GM21526 (cell line): ENCODE measurements around the gene ADGRG3.

Experiments
- ATAC-seq: cut with Tn5 transposase; IDR thresholded peaks from one replicate; pipeline ENCODE4 v1.9.1; 2021; ENCODE audit warnings: moderate library complexity; ENCODE audit not compliant: unreplicated experiment, low FRiP score

The ADGRG3 gene

DNA sequence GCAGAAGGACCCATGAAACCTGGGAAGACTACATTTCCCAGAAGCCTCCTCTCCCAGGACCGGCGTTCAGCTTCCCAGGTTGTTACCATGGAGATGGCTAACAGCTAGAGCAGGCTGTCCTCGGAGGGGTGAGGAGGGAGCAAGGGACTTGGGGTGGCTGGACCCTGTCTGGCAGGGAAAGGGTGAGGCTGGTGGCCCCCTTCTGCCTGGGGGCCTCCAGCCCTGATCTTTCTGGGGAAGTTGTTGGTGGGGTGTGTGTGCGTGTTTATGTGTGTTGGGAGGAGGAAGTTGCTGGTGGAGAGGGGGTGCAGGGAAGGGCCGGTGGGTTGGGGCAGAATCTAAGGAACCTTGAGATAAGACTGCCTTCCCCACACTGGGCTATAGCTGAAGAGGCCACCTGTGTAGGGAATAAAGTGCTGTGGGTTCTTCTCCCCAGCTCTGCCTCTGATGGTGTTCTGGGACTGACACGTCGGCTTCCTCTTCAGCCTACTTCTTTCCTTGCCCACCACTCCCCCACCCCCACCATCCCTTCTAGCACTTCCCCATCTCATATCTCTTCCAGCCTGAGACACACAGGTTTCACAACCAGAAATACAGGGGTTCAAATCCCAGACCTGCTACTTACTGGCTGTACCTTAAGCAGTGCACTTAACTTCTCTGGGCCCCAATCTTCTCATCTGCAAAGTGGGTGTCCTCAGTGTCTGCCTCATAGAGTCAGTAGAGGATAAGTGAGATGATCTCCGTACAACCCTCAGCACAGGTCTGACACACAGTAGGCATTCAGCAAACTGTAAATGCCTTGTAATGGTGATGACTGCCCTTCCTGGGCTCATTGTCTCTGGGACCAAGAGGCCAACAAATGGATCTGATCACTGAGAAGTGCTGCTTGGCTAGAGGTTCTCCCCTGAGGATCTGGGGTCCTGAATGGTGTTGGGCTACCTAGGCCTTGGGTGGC lies 26.9 kb downstream of the ADGRG3 start, which contains the start of gene DRC7:
Gene DRC7 (plus strand): TSS at position 82 of the 955 bp plus-strand sequence. CDS start 3,144 bp downstream, outside the sequence.
- ATAC-seq, result no peak

GRCh38 chr16:57695680-57696069 lies 27.6 kb downstream of the ADGRG3 start:
- no peak for ATAC-seq

GRCh38 chr16:57696240-57696639 lies 28.1 kb downstream of the ADGRG3 start:
- ATAC-seq, result no peak

- ATAC-seq, result no peak
Observed at GRCh38 chr16:57697896-57698537, 29.9 kb downstream of the ADGRG3 start.

DNA sequence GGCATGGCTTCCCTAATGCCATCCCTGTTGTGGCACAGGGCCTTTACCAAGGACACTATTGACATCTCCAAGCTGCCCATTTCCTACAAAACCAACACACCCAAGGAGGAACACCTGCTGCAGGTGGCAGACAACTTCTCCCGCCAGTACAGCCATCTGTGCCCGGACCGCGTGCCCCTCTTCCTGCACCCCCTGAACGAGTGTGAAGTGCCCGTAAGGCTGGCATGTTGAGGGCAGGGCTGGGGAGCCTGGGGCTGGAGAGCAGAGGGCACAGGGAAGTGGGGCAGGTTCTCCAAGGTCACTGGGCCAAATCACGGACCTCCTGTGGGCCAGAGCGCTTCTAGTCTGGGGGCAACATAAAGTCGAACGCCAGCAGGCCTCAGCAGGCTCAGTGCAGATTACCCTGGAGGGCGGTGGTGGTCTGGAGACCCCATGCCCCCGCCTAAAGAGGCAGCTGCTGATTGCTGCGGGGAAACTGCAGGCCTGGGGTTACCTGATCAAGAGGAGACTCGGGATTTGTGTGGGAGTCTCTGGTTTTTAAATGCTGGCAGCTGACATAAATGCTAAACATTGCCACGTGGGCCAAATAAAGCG lies 30.8 kb downstream of the ADGRG3 start:
- no peak for ATAC-seq

DNA sequence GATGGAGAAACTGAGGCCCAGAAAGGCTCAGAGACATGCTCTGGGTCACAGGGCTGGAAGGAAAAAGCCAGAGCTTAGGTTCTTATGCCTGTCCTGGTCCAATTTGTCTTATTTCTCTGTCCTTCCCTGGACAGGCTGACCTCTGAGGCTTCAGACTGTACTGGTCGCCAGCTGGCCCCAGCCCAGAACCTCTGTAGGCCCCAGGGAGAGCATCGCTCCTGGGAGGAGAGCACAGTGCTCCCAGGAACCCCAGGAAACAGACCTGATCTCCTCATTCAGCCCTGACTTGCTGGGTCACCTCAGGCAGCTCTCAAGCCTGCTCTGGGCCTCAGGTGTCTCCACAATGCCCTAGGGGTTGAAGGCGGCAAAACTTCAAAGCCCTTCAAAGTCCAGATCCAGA lies 31.4 kb downstream of the ADGRG3 start:
- no peak for ATAC-seq

GRCh38 chr16:57699899-57700298 lies 31.8 kb downstream of the ADGRG3 start:
- no peak for ATAC-seq

DNA sequence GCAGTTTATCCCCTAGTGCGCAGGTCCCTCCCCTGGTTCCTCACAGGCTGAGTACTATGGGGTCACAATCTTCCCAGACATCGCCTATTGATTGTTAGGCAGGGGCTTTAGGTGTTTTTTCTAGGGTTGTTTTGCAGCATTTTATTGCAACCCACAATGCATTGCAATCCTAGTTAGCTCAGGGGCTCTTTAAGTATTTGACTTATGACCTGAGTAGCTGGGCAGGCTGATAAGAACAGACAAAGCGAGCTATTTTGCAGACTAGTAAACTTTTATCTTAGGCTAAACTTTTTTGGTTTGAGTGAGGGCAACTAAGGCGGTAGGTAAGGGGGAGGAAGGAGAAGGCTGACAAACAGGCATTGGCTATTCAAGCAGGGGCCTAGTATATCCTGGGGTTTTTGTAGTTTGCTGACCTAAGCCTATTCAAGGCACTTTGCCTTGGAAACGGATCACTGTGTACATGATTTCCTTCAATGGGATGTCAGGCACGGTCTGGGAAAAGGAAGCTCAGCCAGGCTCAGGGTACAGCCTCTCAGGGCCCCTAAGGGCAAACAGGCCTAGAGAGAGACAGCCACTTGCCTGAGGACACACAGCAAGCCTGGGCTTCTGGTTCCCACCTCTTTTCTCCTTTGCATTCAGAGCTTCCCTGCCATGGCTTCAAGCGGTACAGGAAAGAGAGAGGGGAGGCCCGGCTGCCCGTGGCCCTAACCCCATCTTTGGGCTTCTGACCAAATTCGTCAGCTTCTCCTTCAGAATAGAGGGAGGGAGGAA lies 32.9 kb downstream of the ADGRG3 start:
- ATAC-seq, result no peak

GRCh38 chr16:57701759-57702371 lies 33.8 kb downstream of the ADGRG3 start:
- no peak for ATAC-seq

- ATAC-seq, result no peak
Observed at GRCh38 chr16:57703416-57704010, 35.4 kb downstream of the ADGRG3 start.

- no peak for ATAC-seq
Observed at GRCh38 chr16:57704011-57704904, 36.2 kb downstream of the ADGRG3 start.

DNA sequence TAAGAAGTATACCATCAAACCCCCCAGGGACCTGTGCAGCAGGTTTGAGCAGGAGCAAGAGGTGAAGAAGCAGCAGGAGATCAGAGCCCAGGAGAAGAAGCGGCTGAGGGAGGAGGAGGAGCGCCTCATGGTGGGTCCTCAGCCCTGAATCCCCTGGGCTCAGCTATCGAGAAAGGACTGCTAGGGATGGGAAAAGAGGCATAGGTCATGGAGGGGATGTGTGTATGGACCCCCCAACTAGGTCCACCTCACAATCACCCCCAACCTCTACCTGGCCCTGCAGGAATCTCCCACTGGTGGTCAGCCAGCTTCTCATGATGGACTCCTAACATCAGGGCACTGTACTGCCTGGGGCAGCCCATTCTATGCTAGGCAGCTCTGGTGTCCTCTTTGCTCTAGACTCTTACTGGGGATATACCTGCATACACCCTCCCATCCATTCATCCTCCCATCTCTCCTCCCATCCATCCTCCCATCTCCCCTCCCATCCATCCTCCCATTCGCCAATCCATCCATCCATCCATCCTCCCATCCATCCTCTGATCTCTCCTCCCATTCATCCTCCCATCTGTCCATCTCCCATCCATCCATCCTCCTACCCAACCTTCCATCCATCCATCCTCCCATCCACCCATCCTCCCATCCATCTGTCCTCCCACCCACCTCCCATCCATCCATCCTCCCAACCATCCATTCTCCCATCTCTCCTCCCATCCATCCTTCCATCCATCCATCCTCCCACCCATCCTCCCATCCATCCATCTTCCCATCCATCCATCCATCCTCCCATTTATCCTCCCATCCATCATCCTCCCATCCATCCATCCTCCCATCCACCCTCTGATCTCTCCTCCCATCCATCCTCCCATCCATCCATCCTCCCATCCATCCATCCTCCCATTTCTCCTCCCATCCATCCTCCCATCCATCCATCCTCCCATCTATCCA lies 37.1 kb downstream of the ADGRG3 start:
- no peak for ATAC-seq

DNA sequence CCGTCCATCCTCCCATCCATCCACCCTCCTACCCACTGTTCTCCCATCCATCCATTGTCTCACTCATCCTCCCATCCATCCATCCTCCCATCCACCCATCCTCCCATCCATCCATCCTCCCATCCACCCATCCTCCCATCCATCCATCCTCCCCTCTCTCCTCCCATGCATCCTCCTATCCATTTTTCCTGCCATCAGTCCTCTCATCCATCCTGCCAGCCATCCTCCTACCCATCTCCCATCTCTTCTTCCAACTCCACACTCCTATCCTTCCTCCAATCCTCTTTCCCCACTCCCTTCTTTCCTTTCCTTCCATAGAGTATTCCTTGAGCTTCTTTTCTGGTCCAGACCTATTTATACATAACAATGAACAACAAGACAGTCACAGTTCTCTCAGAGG lies 38.6 kb downstream of the ADGRG3 start:
- ATAC-seq, result no peak

DNA sequence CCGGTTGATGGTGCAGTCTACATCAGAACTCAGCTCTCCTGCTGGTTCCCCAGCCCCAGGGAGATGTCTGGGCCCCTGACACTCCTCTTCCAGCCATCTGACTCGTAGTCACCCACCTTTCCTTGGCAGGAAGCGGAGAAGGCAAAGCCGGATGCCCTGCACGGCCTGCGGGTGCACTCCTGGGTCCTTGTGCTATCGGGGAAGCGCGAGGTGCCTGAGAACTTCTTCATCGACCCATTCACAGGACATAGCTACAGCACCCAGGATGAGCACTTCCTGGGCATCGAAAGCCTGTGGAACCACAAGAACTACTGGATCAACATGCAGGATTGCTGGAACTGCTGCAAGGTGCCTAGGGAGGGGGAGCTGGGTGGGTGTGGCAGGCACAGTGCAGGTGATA lies 39.2 kb downstream of the ADGRG3 start:
- no peak for ATAC-seq

DNA sequence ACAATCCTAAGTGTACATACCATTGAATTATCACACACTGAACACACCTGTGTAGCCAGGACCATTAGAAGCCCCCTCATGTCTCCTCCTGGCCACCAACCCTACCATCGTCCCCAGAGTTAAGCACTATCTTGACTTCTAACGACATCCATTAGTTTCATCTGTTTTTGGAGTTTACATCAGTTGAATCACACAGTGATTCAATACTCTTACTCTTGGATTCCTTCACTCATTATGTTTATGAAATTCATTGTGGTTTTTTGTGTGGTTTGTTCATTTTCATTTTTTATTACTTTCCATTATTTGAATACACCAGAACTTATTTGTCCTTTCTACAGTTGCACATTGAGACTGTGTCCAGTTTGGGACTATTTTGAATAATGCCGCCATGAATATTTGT lies 40.1 kb downstream of the ADGRG3 start:
- no peak for ATAC-seq

GRCh38 chr16:57709663-57710062 lies 41.6 kb downstream of the ADGRG3 start:
- no peak for ATAC-seq

- ATAC-seq, result no peak
Observed at GRCh38 chr16:57711346-57711745, 43.2 kb downstream of the ADGRG3 start.

DNA sequence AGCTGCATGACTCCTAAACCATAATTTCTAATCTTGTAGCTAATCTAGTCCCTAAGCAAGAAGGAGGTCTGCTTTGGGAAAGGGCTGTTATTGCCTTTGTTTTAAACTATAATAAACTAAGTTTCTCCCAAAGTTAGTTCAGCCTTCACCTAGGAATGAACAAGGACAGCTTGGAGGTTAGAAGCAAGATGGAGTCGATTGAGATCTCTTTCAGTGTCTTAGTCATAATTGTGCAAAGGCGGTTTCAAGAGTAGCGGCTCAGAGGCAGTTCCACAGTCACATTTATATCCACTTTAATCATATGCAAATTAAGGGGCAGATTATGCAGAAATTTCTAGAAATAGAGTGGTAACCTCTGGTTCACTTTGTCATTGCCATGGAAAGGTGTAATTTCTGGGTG lies 43.9 kb downstream of the ADGRG3 start:
- no peak for ATAC-seq
